Measurements from ENCODE around the gene SCAPER. TPM values are rescaled to one million over a fixed set of nuclear protein-coding genes. Genes with fewer than 3 reads are reported as not detected.
"Not testable (repeated sequence)": the region's sequence is repeated elsewhere in the genome, so short reads cannot be mapped to it uniquely, and the experiment has no call there.

The SCAPER gene
- total RNA-seq, 3 donors from 2014 or later, result 19.5 to 49.8 (median 28.5) TPM

- Histone ChIP-seq H3K4me3 (no peak overlapping the region), H3K4me1 (no peaks in the 10 kb centered on the region), H3K27ac (no peak overlapping the region), H3K27me3 (no peaks in the 10 kb centered on the region), H3K36me3 (no peaks in the 10 kb centered on the region), H3K9me3 (peaks cover 0 to 13% of the 10 kb centered on the region in 2 donors)
- intact Hi-C loops (cut with DNase I; ENCODE audit: low total_unique reads), result no loop called here
- TF ChIP-seq POLR2AphosphoS5 (IDR thresholded peaks at IDR 0.05), result no peak
- TF ChIP-seq, protein P1, sequence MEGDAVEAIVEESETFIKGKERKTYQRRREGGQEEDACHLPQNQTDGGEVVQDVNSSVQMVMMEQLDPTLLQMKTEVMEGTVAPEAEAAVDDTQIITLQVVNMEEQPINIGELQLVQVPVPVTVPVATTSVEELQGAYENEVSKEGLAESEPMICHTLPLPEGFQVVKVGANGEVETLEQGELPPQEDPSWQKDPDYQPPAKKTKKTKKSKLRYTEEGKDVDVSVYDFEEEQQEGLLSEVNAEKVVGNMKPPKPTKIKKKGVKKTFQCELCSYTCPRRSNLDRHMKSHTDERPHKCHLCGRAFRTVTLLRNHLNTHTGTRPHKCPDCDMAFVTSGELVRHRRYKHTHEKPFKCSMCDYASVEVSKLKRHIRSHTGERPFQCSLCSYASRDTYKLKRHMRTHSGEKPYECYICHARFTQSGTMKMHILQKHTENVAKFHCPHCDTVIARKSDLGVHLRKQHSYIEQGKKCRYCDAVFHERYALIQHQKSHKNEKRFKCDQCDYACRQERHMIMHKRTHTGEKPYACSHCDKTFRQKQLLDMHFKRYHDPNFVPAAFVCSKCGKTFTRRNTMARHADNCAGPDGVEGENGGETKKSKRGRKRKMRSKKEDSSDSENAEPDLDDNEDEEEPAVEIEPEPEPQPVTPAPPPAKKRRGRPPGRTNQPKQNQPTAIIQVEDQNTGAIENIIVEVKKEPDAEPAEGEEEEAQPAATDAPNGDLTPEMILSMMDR (IDR thresholded peaks at IDR 0.05), result no peak
- TF ChIP-seq POLR2A (IDR thresholded peaks at IDR 0.05), result no peak
- no peak for DNase-seq (ENCODE audit: low spot score in 2 of 2)
These were observed 152.6 kb downstream of the SCAPER start for GRCh38 chr15:76752549-76752948.

GRCh38 chr15:76737573-76737972 lies 167.6 kb downstream of the SCAPER start:
- Histone ChIP-seq H3K27me3 (no peaks in the 10 kb centered on the region), H3K27ac (no peak overlapping the region), H3K4me1 (no peaks in the 10 kb centered on the region), H3K9me3 (no peaks in the 10 kb centered on the region), H3K4me3 (no peak overlapping the region), H3K36me3 (no peaks in the 10 kb centered on the region)
- TF ChIP-seq, protein P1 (IDR thresholded peaks at IDR 0.05), result no peak
- no peak for TF ChIP-seq POLR2A (IDR thresholded peaks at IDR 0.05)
- TF ChIP-seq POLR2AphosphoS5 (IDR thresholded peaks at IDR 0.05), result no peak
- DNase-seq (ENCODE audit: low spot score in 2 of 2), result no peak
- intact Hi-C loops (cut with DNase I; ENCODE audit: low total_unique reads), result no loop called here

DNA sequence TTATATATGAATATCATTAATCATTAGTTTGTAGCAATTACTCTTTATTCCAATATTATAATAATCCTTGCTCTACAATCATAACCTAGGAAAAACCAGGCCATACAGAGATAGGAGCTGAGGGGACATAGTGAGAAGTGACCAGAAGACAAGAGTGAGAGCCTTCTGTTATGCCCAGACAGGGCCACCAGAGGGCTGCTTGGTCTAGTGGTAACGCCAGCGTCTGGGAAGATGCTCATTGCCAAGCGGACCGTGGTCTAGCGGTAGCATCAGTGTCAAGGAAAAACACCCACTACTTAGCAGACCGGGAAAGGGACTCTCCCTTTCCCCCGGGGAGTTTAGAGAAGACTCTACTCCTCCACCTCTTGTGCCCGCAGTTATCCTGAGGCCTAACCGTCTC lies 172.8 kb downstream of the SCAPER start:
- H3K27me3 ChIP-seq; H3K9me3 ChIP-seq; DNase-seq (ENCODE audit: low spot score in 2 of 2); H3K4me1 ChIP-seq; intact Hi-C loops (cut with DNase I; ENCODE audit: low total_unique reads); H3K4me3 ChIP-seq; H3K27ac ChIP-seq: not testable (repeated sequence)
- peaks cover 13% of the 10 kb centered on the region for H3K36me3 ChIP-seq

DNA sequence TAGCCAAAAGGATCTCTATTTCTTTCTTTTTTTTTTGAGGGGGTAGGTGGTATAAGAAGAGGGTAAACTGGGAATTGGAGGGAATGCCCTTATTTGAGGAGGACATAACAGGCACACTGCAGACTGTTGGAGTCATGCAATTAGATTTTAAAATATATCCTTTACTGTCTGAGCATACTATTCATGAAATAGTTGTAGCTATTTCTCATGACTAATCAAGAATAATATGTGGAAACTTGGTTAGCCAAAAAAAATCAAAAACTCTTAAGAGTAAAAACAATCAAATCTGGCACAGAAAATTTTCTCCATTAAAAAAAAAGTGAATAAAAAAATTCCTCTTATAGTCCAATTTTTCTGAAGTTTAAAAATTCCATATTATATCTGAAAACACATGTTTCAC lies 174.9 kb downstream of the SCAPER start:
- intact Hi-C loops (cut with DNase I; ENCODE audit: low total_unique reads), result no loop called here
- Histone ChIP-seq H3K9me3 (peaks cover 0 to 5% of the 10 kb centered on the region in 2 donors), H3K4me3 (no peak overlapping the region), H3K27me3 (no peaks in the 10 kb centered on the region), H3K4me1 (no peaks in the 10 kb centered on the region), H3K27ac (no peak overlapping the region), H3K36me3 (peaks cover 14% of the 10 kb centered on the region)
- DNase-seq (ENCODE audit: low spot score in 2 of 2), result no peak
- TF ChIP-seq, protein P1 (IDR thresholded peaks at IDR 0.05), result no peak
- no peak for TF ChIP-seq POLR2AphosphoS5 (IDR thresholded peaks at IDR 0.05)
- no peak for TF ChIP-seq POLR2A (IDR thresholded peaks at IDR 0.05)

DNA sequence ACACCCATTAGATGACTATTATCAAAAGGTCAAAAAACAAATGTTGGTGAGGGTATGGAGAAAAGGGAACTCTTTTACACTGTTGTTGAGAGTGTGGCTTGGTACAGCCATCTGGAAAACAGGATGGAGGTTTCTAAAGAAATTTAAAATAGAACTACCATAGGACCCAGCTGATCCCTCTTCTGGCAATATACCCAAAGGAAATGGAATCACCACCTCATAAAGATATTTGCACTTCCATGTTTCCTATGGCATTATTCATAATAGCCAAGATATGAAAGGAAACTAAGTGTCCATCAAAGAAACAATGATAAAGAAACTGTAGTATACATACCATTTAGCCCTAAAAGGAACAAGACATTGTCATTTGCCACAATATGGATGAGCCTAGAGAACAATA lies 186.3 kb downstream of the SCAPER start:
- Histone ChIP-seq H3K9me3 (peaks cover 0 to 35% of the 10 kb centered on the region in 2 donors), H3K36me3 (no peaks in the 10 kb centered on the region), H3K27ac (no peak overlapping the region), H3K4me3 (no peak overlapping the region), H3K4me1 (no peaks in the 10 kb centered on the region), H3K27me3 (no peaks in the 10 kb centered on the region)
- no peak for TF ChIP-seq POLR2AphosphoS5 (IDR thresholded peaks at IDR 0.05)
- TF ChIP-seq, protein P1 (IDR thresholded peaks at IDR 0.05), result no peak
- TF ChIP-seq POLR2A (IDR thresholded peaks at IDR 0.05), result no peak
- intact Hi-C loops (cut with DNase I; ENCODE audit: low total_unique reads), result no loop called here
- DNase-seq (ENCODE audit: low spot score in 2 of 2), result no peak

DNA sequence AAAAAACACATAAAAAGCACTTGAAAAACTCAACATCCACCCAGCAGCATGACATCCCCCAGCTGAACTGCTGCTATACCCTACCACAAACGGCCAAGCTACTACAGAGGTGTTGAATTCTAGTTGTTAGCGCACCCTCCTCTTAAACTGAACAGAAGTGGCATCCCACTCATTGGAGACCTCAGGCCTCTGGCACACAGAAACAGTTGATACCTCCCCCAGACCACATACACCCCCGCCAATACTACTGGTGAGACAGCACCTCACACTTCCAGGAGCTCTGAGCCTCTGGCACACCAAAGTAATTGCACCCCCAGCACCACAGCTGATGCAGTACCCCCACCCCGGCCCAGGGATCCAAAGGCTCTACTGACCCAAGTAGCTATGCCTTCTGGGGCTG lies 190.2 kb downstream of the SCAPER start:
- no peaks in the 10 kb centered on the region for H3K36me3 ChIP-seq
- no peaks in the 10 kb centered on the region for H3K4me1 ChIP-seq
- intact Hi-C loops (cut with DNase I; ENCODE audit: low total_unique reads), result no loop called here
- TF ChIP-seq POLR2A (IDR thresholded peaks at IDR 0.05) (no peak), POLR2AphosphoS5 (IDR thresholded peaks at IDR 0.05) (no peak)
- TF ChIP-seq, protein P1 (IDR thresholded peaks at IDR 0.05), result no peak
- H3K9me3 ChIP-seq, result peaks cover 0 to 35% of the 10 kb centered on the region in 2 donors
- H3K27ac ChIP-seq, result no peak overlapping the region
- no peak for DNase-seq (ENCODE audit: low spot score in 2 of 2)
- H3K4me3 ChIP-seq, result no peak overlapping the region
- H3K27me3 ChIP-seq, result no peaks in the 10 kb centered on the region

Measured in breast epithelium (tissue), 4 donors.